T-helper 1 cell treated with Interleukin-12 subunit alpha and Interleukin-12 subunit beta and Interleukin-4 antibody, amounts not matched to agents 30 ng/mL and 1 ng/mL, for 36 hours (primary cell): ENCODE results near the gene PNKP. TPM values are rescaled to one million over a fixed set of nuclear protein-coding genes. Genes with fewer than 3 reads are reported as not detected.

Experiments
- intact Hi-C: fragments of 100-400 bp; cut with micrococcal nuclease; formaldehyde crosslinking; loops from one replicate; pipeline ENCODE4 v1.15.1; 2024
- total RNA-seq: library from RNA; stranded (reverse); gene quantifications from 2 replicates; pipeline ENCODE4 v1.2.3, GENCODE V29; 2022

Gene PNKP
- total RNA-seq, 1 donor from 2014 or later = 178 TPM

DNA sequence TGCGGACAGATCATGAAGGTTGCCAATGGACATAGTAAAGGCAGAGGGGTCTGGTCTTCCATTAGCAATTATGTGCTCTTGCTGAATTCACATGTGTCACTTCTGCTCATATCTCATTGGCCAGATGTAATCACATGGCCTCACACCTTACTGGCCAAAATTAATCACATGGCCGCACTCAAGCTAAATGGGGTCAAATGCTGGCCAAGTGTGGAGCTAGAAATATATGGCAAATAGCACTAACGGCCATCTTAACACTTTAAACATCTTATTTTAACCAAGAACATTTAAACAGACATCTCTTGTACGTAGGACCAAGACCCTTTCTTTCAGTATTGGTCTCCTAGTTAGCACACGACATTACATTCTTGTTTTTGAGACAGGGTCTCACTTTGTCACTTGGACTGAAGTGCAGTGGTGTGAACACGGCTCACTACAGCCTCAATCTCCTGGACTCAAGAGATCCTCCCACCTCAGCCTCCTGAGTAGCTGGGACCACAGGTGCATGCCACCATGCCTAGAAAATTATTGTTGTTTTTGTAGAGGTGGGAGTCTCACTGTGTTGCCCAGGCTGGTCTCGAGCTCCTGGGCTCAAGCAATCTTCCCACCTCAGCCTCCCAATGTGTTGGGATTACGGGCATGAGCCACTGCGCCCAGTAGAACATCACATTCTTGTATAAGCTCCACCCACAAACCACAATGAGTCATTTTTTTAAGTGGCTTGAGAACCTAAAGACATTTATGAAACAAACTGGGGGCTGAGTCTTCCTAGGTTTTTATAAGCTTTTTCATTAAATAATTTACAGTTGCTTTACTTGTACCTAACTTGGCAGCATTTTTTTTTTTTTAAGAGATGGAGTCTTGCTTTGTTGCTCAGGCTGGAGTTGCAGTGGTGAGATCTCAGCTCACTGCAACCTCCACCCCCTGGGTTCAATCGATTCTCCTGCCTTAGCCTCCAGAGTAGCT, 19.4 kb downstream of the PNKP start:
- intact Hi-C loops = no loop called here

DNA sequence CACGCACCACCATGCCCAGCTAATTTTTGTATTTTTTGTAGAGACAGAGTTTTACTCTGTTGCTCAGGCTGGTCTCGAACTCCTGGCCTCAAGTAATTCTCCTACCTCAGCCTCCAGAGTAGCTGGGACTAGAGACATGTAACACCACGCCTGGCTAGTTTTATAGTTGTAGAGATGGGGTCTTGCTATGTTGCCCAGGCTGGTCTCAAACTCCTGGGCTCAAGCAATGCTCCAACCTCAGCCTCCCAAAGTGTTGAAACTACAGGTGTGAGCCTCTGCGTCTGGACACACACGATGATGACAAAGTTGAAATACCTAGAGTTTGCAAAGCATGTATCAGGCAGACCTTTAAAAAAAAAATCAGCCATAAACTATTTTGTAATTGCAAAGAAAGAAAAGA, 21.0 kb downstream of the PNKP start:
- intact Hi-C loops = no loop called here

DNA sequence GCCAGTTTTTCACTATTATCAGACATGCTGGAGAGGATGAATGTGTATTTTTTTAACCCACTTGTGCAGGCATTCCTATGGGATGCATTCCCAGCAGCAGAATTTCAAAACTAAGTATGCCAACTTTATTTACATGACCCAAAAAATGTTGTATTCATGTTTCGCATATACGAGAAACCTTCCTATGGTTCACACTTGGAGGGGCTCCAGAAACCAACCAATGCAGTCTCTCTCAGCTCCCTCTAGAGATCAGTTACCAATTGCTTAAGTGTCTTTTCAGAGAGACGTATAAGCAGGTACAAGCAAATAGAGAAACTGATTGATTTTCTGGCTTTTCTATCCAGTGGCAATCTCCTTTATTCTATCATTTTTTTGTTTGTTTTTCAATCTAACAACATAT, 22.0 kb downstream of the PNKP start:
- intact Hi-C loops = no loop called here

DNA sequence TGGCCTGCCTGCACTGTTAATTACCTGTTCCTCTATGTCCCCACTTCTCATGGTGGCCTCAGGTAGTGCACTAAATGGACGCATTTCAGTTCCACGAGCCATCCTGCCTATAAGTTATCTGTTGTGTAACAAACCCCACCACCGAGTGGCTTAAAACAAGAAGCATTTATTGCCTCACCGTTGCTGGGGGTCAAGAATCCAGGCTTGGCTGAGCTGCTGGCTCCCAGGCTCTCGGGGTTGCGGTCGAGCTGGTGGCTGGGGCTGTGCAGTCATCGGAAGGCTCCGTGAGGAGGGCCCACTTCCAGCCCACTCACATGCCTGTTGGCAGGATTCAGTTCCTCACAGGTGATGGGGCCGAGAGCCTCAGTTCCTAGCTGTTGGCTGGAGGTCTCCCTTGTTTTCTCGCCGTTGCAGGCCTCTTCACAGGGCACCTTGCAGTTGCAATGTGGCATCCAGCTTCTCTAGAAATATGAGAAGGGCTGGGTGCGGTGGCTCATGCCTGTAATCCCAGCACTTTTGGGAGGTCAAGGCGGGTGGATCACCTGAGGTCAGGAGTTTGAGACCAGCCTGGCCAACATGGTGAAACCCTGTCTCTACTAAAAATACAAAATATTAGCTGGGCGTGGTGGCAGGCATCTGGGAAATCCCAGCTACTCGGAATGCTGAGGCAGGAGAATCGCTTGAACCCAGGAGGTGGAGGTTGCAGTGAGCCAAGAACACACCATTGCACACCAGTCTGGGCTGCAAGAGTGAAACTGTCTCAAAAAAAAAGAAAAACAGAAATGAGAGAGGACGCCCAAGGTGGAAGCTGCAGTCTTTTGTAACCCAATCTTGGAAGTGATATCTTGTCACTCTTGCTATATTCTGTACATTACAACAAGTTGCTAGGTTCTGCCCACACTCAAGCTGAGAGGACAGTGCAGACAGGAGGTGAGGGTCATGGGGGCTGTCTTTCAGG, 23.0 kb downstream of the PNKP start:
- intact Hi-C loops = no loop called here

DNA sequence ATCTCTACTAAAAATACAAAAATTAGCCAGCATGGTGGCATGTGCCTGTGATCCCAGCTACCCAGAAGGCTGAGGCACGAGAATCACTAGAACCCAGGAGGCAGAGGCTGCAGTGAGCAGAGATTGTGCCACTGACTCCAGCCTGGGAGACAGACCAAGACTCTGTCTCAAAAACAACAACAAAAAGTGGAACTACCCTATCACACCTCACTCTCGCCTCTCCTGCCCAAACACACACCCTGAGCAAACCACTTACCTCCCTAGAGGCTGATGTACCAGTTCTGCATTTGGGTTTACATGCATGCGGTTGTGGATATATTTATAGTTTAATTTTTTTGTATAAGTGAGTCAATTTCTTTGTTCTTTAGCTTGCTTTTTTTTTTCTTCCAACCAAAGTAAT, 24.1 kb downstream of the PNKP start:
- intact Hi-C loops = no loop called here

DNA sequence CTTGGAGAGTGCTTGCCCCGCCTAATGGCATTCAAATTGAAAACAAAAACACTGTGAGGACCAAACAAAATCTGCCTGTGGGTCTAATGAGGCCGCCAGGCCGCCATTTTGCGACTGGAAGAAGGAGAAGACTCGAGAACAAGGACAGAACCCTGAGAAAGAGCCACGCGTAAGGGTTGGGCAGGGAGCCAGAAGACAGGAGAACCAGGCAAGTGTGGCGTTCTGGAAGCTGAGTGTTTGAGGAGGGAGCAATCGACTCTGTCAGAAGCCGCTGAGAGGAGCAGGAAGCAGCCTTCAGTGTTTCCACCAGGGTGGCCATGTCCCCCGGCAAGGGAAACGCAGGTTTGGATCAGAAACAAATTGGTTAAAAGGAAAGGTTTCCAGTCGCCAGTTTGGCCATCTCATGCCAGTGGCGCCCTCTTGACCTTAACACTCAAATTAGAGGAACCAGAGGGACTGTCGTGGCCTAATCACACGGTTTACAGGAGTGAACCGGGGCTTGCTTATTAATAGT, 26.6 kb downstream of the PNKP start:
- intact Hi-C loops = no loop called here

DNA sequence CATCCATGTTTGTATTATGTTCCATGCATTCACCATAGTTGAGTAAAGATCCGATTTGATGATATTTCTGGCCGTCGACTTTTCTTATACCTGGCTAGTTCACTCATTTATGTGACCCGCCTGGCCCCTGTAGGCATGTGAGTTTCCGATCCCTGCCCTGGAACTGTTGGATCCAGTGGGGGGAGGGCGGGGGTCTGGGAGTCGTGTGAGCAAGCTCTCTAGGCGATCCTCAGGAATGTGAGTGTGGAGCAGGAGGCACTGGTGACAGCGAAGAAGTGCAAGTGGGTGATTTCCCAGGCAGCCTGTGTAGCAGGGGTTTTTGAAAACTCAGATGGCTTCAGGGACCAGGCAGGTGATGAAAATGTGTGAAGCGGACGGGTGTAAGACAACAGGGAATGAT, 27.1 kb downstream of the PNKP start:
- intact Hi-C loops = no loop called here

DNA sequence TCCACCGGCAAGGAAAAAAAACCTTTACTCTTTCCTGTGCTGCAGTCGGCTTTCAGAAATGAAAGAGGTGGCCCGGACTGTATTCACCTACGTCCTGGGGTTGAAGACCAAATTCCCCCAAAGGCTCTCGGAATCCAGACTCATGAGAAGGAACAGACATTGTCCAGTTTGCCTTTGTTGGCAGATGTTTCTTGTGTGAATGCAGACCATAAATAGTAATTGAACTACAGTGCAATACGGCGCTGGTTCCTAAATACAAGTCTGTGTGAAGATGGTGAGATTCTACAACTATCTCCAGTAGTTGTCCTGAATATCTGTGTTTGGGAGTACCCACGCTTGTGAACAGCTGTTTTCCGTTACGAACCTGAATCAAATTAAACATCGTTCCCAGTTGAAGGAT, 27.7 kb downstream of the PNKP start:
- intact Hi-C loops = no loop called here

DNA sequence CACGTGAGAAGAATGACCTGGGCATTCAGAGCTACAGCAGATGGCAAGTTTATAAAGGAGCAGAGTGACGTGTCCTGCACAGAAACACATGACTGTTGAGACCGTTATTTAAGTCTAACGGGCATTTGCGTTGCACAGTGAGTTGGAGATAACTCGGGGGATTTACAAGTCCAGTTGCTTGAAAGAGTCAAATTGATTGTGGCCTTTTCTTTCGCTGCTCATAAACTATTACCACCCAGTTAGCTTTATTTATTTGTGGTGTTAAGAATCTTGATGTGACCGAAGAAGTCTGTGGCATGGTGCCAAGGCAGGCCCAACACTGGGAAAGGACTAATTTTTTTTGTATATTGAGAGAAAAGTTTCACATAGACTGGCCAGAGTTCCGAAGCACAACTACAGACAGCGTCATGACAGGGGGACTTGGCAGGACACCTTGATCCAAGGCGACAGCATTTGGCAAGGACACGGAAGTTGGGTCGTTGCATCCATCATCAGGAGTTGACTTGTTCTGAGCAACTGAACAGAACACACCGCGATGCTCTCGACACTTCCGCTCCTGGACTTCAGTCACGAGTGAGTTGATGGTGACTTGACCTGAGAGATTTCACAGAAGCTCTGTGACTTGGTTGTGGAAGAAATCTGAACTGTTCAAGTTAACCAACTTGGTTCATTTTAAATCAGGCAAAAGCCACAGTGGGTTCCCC, 28.3 kb downstream of the PNKP start:
- intact Hi-C loops = no loop called here

DNA sequence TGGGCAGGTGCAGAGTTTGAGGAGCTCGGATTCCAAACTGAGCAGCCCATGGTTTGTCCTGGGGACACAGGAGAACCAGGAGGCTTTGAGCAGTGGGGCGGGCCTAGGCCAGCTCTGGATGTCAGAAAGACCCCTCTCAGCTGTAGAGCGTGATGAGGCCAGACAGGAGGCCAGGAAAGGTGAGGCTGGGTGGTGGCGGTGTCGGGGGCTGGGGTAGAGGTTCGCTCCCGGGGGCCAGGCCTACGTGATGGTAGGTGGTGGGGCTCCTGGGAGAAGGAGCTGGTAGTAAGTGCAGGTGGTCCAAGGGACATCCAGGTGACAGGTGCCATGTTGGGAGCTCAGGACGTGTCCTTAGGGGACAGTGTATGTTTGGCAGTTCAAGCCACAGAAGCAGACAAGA, 30.0 kb downstream of the PNKP start:
- intact Hi-C loops = no loop called here

DNA sequence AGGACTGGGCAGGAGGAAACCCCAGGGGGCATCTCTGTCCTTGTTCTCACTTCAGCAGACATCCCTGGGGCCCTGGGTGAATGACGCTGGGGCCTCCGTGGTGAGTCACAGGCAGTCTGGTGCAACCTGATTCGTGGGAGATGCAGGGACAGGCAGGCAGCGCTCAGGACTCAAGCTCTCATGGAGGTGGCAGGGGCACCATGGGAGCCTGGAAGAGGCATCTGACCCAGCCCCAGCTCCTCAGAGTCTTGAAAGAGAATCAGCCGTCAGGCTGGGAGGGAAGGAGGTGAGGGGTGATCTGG, 30.4 kb downstream of the PNKP start:
- intact Hi-C loops = no loop called here

DNA sequence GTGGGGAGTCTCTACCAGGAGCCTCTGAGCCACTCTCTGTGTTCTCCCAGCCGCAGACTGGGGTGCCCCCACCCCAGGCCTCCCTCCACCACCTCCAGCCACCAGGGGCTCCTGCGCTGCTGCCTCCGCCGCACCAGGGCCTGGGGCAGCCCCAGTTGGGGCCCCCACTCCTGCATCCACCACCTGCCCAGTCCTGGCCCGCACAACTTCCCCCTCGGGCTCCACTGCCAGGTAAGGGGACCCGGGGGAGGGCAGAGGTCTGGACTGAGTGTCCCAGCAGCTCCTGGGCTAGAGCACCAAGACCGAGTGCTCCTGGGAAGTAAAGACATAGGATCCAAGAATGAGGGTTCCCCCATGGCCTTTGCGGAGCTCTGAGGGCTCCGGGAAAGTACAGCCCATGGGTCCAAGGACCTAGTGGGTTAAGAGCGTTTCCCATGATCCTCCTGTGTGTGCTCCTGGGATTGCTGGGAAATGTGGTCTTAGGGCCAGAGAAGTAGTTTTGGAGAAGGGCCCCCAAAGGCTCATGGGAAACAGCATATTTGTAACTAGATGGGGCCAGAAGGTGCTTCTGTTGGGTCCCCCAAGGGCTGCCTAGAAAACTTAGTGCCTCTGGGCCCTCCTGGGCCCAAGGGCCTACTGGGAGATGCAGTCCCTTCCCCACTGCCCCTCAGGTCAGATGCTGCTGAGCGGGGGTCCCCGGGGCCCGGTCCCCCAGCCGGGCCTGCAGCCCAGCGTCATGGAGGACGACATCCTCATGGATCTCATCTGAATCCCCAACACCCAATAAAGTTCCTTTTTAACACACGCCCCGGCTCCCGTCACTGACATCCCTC, 31.0 kb downstream of the PNKP start:
- intact Hi-C loops = no loop called here

DNA sequence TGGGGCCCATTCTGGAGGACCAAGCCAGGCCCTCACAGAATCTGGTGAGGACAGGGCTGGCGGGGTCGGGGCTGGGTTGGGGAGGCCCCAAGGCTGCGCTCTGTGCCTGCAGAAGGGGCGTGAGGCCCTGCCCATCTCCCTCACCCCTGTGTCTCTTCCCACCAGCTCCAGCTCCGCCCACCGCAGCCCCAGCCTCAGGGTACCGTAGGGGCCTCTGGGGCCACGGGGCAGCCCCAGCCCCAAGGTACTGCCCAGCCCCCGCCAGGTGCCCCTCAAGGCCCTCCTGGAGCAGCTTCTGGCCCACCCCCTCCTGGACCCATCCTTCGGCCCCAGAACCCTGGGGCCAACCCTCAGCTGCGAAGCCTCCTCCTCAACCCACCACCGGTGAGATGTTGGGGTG, 31.8 kb downstream of the PNKP start:
- intact Hi-C loops = no loop called here

DNA sequence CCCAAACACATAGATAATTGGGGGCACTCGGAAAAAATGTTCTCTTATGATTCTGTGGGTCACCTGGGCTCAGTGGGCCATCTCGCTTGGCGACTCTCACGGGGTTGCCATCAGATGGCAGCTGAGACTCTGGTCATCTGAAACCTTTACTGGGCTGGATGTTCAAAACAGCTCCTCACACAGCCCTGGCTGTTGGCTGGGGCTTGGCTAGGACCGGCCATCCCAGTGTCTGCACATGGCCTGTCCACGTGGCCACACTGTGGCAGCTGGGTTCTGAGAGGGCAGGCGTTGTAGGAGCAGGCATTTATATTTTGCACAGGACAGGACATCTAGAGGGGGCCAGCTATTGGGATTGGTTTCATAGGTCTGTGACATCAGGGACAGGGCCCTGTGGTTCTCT, 33.8 kb downstream of the PNKP start:
- intact Hi-C loops = no loop called here

DNA sequence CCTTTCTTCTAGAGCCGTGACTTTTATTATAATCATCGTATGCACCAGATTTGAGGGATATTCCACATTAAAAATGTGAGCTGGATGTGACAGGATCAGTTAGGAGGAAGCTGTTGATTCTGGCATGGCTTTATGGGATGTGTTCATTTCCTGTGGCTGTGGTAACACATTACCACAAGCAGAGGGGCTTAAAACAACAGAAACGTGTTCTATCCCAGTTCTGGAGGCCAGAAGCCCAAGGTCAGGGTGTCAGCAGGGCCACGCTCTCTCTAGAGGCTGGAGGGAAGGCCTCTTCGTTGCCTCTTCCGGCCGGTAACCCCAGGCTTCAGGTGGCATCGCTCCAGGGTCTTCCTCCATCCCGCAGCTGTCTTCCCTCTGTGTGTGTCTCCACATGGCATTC, 34.8 kb downstream of the PNKP start:
- intact Hi-C loops = no loop called here

DNA sequence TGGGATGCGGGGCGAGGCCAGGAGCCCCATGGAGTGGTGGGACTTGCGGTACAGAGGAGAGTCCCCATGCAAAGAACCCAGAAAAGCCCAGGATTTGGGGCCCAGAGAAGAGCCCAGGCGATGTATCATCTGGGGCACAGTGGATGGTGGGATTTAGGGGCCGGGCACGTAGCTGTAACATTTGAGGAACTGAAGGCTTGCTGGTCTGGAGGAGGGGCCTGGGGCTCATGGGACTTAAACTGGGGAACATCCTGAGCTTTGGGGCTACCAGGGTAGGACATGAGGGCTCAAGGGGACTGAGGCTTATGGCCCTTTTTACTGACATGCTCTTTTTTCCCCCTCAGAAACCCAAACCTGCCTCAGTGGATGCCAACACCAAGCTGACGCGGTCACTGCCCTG, 35.8 kb downstream of the PNKP start:
- intact Hi-C loops = no loop called here

DNA sequence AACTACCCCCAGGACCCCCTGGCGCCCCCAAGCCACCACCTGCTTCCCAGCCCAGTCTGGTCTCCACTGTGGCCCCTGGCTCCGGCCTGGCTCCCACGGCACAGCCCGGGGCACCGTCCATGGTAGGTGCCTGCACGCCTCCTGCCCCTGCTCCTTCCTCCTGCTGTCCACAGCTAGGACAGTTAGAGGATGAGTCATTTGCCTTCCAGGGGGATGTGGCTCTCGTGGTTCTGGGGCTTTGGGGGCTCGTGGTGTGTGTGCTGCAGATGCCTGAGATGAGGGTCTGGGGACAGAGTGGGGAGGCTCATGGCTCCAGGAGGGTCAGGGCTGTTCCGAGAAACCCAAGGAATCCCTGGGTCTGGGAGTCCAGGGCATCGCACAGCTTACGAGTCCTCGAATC, 36.6 kb downstream of the PNKP start:
- intact Hi-C loops = no loop called here

DNA sequence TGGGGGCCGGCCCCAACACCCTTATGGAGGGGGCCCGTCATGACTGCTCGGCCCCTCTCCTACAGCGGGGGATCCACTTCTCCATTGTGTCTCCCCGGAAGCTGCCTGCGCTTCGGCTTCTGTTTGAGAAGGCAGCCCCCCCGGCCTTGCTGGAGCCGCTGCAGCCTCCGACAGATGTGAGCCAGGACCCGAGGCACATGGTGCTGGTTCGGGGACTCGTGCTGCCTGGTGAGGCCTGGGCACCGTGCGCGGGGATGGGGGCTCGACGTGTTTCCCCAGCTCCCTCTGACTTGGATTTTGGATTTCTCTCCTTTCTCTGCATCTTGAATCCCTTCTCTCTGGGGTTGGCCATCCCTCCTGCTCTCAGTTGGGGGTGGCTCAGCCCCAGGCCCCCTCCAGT, 37.7 kb downstream of the PNKP start:
- intact Hi-C loops = no loop called here

DNA sequence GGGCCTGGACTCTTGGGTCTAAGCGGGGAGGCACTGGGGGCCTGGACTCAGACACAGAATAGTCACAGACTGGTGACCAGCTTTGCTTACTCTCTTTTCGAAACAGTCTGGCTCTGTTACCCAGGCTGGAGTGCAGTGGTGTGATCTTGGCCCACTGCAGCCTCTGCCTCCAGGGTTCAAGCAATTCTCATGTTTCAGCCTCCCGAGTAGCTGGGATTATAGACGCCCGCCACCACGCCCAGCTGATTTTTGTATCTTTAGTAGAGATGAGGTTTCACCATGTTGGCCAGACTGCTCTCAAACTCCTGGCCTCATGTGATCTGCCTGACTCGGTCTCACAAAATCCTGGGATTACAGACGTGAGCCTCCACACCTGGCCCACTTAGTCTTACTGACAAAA, 38.2 kb downstream of the PNKP start:
- intact Hi-C loops = no loop called here

DNA sequence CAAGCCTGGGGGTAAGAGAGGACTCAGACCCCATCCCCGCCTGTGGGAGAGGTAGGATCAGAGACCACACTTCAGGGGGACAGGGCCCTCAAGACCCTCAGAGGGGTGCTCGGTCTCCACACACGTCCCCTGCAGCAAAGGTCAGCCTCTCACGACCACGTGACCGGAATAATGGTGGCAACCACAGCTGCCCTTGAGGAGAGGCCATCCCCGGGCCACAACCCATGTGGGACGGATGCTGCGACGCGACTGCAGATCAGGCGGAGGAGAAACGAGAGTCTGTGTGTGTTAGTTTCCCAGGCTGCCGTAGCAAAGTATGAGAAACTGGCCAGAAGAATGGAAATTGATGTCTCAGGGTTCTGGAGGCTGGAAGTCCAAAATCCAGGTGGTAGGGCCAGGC, 40.3 kb downstream of the PNKP start:
- intact Hi-C loops = no loop called here

DNA sequence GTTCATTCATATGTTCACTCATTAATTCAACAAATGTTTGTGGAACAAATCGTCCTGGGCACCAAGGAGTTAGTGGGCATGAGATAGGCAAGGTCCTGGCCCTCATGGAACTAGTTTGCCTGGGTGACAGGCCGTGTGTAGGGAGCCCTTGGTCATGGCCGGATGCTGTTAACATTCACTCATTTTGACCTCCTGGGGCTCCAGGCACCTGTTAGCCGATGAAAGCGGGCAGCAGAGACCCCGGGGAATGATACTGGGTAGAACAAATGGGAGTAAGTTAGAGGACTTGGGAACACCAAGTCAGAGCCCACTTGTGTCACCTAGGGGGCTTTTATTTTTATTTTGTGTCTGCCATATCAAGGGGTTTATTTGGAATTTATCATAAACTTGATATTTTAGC, 42.7 kb downstream of the PNKP start:
- intact Hi-C loops = no loop called here
